ENCODE data around the gene ZNF613. TPM values are rescaled to one million over a fixed set of nuclear protein-coding genes. Genes with fewer than 3 reads are reported as not detected.
"Not testable (repeated sequence)": the region's sequence is repeated elsewhere in the genome, so short reads cannot be mapped to it uniquely, and the experiment has no call there.

Gene ZNF613
- total RNA-seq, result 1 to 10 TPM; 4.3 to 5.5 TPM
- long read RNA-seq, partial matches to known transcripts, result 0 of 3 reads
- long read RNA-seq, other reads (novel, unspliced or antisense), result 3 of 3 reads

DNA sequence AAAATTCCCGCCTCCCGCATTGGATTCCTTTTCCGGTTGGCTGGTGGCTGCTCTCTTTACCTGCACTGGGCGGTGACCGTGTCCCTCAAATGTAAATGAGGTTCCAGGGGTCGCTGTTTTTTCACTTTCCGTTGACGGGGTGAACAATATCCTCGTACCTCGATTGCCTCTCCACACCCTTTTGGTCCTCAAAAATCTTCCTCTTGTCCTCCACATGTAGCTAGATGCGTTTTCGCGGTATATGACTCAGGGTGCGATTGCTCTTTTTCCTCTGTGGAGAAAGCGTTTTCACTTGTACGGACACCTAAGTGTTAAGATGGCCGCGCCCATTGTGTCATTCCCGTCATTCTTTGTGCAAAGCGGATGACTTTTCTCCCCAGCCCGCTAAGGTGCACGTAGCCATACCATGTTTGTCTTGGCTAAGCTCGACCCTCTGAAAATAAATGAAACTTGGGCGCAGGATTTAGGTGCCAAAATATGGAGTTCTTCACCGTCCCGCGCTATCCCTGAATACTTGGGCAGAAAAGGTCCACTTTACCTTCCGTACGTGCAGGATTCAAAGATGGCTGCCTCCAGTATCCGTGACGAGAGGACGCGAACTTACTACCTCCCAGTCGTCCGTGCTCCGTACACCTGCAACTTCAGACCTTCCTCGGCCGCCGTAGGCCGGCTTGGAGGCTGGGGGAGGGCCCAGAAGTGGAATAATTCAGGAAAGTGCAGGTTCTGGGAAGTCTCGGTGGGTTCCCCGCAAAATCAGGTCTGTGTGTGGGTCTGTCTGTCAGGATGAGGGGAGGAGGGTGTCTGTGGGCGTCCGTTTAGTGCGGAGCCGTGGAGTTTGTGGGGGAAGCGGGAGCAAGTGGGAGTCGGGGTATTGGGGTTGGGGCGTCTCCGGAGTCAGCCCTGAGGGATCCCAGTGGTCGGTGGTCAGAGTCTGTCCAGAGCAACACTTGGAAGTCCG, at the start of gene ZNF613:
Gene ZNF613 (plus strand): TSS at position 689 of the 958 bp plus-strand sequence. CDS start 8,749 bp downstream, outside the sequence.
- intact Hi-C loops (cut with DNase I), result loop anchor here in 1 of 2 donors (2.0 kb wide), 1 partner anchor 38 kb away; no protein-coding TSS in a partner anchor
- ATAC-seq (peak; percentile 98 to 99), DNase-seq (peak; percentile 90)

GRCh38 chr19:51882518-51882917, 44.8 kb upstream of the ZNF613 start:
- intact Hi-C loops (cut with DNase I), result no loop called here
- DNase-seq (no peak), ATAC-seq (no peak)

- intact Hi-C loops (cut with DNase I), result no loop called here
- ATAC-seq, result no peak
- no peak for DNase-seq
These were observed 42.6 kb upstream of the ZNF613 start for GRCh38 chr19:51884713-51885112.

DNA sequence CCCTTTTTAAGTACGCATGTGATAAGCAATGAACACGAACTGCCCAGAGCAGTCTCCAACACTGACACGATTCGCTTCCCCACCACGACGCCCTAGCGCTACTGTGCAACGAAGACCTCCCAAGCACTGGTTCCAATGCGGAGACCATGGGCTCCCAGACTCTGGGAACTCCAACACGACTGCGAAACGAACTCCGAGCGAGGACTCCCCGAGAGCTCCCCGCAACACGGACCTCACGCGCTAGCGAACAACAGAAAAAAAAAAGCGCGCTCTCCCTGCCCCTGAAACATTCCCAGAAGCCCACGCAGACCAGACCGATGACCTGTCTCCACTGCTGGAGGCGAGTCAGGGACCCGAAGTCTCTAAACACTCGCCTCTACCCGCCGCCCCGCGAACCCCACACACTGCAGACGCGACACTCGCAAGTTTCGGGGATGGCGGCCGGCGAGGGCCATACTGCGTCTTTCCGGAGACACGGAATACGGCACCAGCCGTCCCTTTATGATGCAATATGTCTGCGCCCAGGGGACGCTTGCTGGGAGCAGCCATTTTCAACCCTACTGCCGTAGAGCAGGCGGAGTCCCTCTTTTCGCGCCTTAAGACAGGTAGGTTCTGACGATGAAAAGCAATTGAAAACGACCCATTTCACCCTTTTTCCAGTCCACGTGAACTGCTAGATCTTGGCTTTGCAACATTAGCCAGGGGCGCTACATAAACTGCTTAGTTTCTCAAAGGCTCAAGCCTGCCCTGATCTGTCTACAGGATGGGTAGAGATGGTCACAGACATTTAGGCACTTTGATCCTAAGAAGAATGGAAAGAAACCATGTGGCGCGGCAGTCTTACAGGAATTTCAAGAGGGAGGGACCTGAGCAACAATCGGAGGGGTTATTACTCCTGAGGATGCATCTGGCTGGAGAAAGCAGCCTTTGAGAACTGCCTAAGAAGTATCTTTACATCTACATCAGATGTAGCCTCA, 39.5 kb upstream of the ZNF613 start, which contains the start of gene ZNF577:
Gene ZNF577 (minus strand): TSS at position 430 of the 977 bp plus-strand sequence. CDS start 7,569 bp downstream, outside the sequence.
- DNase-seq (peak; percentile 93), ATAC-seq (peak; percentile 98 to 99)
- intact Hi-C loops (cut with DNase I), result loop anchor here in 1 of 2 donors (2.0 kb wide), 1 partner anchor 39 kb away; the partner anchor contains the start of gene ZNF613

DNA sequence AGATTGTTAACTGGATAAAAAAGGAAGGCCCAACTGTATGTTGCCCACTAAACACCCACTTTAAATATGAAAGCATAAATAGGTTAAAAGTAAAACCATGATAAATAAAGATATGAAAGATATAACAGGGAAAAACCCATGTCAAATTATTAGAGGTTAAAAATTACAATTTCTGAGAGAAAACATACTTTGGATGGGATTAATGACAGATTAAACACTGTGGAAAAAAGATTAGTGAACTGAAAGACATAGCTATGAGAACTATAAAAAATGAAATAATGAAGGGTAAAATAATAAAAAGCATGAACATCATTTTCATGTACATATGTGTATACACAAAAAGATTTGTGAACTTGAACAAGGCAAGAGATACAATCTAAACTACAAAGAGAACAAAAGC, 37.3 kb upstream of the ZNF613 start:
- DNase-seq (no peak), ATAC-seq (no peak)
- intact Hi-C loops (cut with DNase I), result loop anchor here in 1 of 2 donors (2.0 kb wide), 1 partner anchor 37 kb away; the partner anchor contains the start of gene ZNF613

DNA sequence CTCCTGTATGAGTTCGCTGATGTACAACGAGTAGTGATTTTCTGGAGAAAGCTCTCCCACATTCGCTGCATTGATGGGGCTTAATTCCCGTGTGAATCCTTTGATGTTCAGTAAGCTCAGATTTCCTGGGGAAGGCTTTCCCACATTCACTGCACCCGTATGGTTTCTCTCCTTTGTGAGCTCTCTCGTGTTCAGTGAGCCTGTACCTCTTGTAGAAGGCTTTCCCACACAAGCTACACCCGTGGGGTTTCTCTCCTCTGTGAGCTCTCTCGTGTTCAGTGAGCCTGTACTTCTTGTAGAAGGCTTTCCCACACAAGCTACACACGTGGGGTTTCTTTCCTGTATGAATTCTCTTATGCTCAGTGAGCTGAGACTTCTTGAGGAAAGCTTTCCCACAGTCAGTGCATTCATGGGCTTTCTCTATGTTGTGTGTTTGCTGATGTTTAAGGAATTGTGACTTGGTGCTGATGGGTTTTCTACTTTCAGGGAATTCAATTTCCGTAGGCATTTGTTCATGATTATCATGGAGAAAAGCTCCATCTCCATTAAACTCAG, 36.0 kb upstream of the ZNF613 start:
- DNase-seq (no peak), ATAC-seq (no peak)
- intact Hi-C loops (cut with DNase I), result no loop called here

DNA sequence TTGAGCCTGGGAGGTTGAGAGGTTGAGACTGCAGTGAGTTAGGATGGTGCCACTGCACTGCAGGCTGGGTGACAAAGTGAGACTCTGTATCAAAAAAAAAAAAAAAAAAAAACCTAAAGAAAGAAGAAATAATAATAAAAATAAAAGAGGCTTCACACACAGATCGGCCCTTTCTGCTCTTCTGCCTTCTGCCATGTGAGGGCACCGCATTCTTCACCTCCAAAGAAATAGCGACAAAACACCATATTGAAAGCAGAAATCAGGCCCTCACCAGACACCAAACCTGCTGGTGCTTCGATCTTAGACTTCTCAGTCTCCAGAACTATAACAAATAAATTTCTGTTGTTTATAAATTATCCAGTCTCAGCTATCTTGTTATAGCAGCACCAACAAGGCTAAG, 25.4 kb upstream of the ZNF613 start:
- DNase-seq (no peak), ATAC-seq (no peak)
- intact Hi-C loops (cut with DNase I), result no loop called here

DNA sequence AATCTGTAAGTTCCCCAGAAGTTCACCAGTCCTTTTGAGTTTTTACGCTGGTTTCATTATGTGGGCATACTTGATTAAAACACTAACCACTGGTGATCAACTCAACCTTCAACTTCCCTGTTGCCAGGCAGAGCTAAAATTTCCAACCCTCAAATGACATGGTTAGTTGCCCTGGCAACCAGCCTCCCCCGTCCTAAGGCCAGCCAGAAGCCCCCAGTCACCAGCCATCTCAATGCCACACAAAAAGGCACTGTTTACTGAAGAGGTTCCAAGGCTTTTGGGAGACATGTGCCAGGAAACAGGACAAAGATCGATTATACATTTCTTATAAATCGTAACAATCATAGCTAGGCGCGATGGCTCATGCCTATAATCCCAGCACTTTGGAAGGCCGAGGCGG, 24.1 kb upstream of the ZNF613 start:
- intact Hi-C loops (cut with DNase I), result no loop called here
- DNase-seq (no peak), ATAC-seq (no peak)

DNA sequence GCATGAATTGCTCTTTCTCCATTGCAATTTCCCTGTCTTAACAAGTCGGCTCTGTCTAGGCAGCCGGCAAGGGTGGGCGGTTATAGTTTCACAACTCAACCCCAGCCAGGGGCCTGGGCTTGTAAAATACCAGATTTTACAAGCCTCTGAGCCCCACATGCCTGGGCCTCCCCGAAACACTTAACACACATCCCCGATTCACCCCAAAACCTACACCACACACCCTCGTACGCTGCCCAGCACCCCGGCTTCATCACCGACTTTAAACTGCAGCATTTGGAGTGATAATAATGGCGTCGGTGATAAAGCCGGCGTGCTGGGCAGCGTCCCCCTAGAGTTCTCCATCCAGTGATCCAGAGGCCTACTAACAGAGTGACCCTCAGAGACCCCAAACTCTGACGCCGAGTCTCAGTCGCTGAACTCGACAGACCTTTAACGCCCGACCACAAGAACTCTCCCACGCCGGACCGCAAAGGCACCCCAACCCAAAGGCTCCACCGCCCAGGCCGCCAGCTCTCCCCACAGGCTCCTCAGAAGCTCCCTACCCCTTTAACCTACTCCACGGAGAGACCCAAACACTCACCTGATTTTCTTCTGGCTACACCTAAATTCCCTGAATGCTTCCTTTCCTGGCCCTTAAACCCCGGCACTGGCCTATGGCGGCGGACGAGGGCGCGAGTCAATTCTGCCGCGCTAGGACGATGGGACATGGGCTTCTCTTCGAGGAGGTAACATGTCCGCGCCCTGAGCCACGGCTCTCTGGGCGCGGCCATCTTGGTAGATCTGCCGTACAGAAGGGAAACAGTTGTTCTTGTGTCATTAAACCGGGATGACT, 22.7 kb upstream of the ZNF613 start, which contains the start of gene ZNF649:
Gene ZNF649 (minus strand): TSS at position 687 of the 835 bp plus-strand sequence. CDS start 4,910 bp downstream, outside the sequence.
- intact Hi-C loops (cut with DNase I), result no loop called here
- ATAC-seq (peak; percentile 100), DNase-seq (peak; percentile 90)

DNA sequence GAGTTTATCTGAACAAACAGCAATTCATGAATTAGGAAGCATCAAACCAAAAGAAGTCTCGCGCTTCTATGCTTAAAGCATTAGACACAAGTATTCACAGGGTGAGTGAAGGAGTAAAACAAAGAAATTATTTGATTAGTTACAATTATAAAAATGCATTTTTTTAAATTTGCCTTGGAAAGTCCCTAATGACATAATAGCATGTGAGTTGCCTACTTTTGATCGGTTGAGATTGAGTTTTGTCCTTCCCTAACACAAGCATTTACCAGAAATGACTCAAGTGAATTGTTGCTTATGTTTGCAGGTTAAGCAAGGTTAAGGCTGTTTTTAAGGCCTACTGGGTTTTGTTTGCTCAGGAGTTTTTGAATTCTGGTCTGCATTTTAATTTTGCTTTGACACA, 22.1 kb upstream of the ZNF613 start:
- ATAC-seq (no peak), DNase-seq (no peak)
- intact Hi-C loops (cut with DNase I), result no loop called here

- ATAC-seq; intact Hi-C loops (cut with DNase I); DNase-seq: not testable (repeated sequence)
These were observed 21.6 kb upstream of the ZNF613 start for GRCh38 chr19:51905639-51906038.

GRCh38 chr19:51906108-51906507, 21.2 kb upstream of the ZNF613 start:
- DNase-seq; intact Hi-C loops (cut with DNase I); ATAC-seq: not testable (repeated sequence)

GRCh38 chr19:51907981-51908380, 19.3 kb upstream of the ZNF613 start:
- intact Hi-C loops (cut with DNase I); ATAC-seq; DNase-seq: not testable (repeated sequence)

GRCh38 chr19:51915324-51915867, 11.9 kb upstream of the ZNF613 start:
- intact Hi-C loops (cut with DNase I), result no loop called here
- no peak for DNase-seq
- no peak for ATAC-seq

GRCh38 chr19:51916167-51916566, 11.1 kb upstream of the ZNF613 start:
- ATAC-seq (no peak), DNase-seq (no peak)
- intact Hi-C loops (cut with DNase I), result no loop called here

- intact Hi-C loops (cut with DNase I), result no loop called here
- no peak for DNase-seq
- no peak for ATAC-seq
These were observed 7.7 kb upstream of the ZNF613 start for GRCh38 chr19:51919606-51920005.

GRCh38 chr19:51921949-51922348, 5.3 kb upstream of the ZNF613 start:
- ATAC-seq, result no peak
- DNase-seq, result no peak
- intact Hi-C loops (cut with DNase I), result no loop called here

Data from left cardiac atrium (tissue), 4 donors.